MM.1S (cell line): Measurements from ENCODE around the gene CASR.

Experiments used
- EZH2 ChIP-seq: fragments of 300-600 bp; sonication (generic); optimal IDR thresholded peaks from 2 replicates; pipeline ENCODE3; 2017; ENCODE audit warnings: low read depth, mild to moderate bottlenecking, antibody characterized with exemption, low read length, mixed read lengths
- TF ChIP-seq, protein P1 (sequence below): fragments of 300-600 bp; sonication (generic); IDR thresholded peaks from 2 replicates; pipeline ENCODE4 v1.5.1; 2016; ENCODE audit warnings: antibody characterized with exemption, low read length, mixed read lengths

DNA sequence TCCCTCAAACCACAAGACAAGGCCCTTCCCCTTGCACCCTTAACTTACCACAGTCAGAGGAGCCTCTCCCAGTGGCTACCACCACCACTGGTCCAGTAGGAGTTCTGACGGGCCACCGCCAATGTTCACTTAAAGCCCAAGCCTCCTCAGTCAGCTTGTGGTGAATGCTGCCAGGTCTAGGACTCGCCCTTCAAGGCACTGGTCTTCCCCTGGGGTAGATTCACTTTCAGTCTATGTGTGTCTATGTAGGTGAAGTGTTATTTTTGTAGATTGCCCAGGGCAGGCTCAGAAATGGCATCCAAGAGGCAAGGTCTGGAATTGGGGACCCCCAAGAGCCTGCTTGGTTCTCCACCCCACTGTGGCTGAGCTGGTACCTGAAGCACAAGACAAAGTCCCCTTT is 15.4 kb upstream of the CASR start:
- TF ChIP-seq, protein P1, sequence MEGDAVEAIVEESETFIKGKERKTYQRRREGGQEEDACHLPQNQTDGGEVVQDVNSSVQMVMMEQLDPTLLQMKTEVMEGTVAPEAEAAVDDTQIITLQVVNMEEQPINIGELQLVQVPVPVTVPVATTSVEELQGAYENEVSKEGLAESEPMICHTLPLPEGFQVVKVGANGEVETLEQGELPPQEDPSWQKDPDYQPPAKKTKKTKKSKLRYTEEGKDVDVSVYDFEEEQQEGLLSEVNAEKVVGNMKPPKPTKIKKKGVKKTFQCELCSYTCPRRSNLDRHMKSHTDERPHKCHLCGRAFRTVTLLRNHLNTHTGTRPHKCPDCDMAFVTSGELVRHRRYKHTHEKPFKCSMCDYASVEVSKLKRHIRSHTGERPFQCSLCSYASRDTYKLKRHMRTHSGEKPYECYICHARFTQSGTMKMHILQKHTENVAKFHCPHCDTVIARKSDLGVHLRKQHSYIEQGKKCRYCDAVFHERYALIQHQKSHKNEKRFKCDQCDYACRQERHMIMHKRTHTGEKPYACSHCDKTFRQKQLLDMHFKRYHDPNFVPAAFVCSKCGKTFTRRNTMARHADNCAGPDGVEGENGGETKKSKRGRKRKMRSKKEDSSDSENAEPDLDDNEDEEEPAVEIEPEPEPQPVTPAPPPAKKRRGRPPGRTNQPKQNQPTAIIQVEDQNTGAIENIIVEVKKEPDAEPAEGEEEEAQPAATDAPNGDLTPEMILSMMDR: no peak
- TF ChIP-seq EZH2: no peak
